ENCODE results near the gene ZFYVE28.
A peak's percentile ranks its signal among the peaks of the same experiment; 100 is the strongest.
"Not testable (repeated sequence)": the region's sequence is repeated elsewhere in the genome, so short reads cannot be mapped to it uniquely, and the experiment has no call there.

ZFYVE28 gene

DNA sequence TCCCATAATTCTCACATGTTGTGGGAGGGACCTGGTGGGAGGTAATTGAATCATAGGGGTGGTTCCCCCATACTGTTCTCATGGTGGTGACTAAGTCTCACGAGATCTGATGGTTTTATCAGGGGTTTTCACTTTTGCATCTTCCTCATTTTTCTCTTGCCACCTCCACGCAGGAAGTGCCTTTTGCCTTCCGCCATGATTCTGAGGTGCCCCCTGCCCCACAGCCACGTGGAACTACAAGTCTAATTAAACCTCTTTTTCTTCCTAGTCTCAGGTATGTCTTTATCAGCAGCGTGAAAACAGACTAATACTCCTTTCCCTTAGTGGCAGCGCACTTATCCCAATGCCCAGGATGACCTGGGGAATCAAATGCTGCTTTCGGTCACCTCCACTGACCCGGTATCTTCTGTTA is 35.2 kb downstream of the ZFYVE28 start:
- intact Hi-C loops (cut with DNase I), result not testable (repeated sequence)
- DNase-seq, result peak in 10 of 42 donors; percentile 19 to 66 (median 44)

DNA sequence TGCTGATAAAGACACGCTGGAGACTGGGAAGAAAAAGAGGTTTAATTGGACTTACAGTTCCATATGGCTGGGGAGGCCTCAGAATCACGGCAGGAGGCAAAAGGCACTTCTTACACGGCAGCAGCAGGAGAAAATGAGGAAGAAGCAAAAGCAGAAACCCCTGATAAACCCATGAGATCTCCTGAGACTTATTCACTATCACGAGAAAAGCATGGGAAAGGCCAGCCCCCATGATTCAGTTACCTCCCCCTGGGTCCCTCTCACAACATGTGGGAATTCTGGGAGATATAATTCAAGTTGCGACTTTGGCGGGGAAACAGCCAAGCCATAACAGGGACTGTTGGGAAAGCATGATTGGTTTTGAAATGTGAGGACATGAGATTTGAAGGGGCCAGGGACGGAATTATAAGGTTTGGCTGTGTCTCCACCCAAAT is 35.7 kb downstream of the ZFYVE28 start:
- intact Hi-C loops (cut with DNase I); DNase-seq: not testable (repeated sequence)

DNA sequence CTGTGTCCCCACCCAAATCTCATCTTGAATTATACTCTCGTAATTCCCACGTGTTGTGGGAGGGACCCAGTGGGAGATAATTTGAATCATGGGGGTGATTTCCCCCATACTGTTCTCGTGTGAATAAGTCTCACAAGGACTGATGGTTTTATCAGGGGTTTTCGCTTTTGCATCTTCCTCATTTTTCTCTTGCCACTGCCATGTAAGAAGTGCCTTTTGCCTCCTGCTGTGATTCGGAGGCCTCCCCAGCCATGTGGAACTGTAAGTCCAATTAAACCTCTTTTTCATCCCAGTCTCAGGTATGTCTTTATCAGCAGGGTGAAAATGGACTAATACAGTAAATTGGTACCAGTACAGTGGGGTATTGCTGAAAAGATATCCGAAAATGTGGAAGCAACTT is 37.9 kb downstream of the ZFYVE28 start:
- DNase-seq; intact Hi-C loops (cut with DNase I): not testable (repeated sequence)

DNA sequence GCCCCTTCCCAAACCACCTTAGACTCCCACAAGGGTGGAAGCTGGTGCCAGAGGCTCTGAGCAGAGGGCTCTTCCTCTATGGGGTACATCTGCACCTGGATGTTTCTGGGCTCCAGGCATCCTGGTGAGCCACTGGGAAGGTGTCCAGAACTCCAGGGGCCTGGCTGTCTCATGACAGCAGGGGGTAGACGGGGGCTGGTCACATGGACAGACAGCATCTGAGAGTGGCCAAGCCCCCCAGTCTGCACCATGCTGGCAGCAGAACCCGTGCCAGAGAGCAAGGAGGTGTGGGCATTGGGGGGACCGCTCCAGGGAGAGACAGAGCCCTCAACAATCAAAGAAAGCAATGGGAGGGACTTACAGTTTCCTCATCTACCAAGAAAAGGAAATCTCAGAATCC is 39.5 kb downstream of the ZFYVE28 start:
- DNase-seq, result no peak

DNA sequence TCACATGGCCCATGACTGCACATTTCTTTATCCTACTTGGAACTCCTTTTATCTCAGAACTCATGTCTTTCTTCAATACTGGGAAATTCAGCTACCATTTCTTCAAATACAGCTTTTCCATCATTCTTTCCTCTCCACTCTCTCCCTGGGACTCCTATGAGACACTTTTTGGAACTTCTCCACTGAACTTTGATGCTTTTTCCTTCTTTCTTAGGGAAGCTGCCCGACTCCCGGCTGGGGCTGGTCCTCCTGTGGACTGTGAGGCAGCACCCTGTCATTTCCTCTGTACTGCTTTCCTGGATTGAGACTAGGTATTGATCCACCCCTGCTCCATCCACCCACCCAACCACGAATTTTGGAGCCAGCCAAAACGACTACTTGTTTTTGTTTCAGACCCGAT is 40.0 kb downstream of the ZFYVE28 start:
- intact Hi-C loops (cut with DNase I), result no loop called here
- DNase-seq, result no peak

More for the DNA sequence above, 39.5 kb downstream of the ZFYVE28 start:
- intact Hi-C loops (cut with DNase I), result no loop called here

DNA sequence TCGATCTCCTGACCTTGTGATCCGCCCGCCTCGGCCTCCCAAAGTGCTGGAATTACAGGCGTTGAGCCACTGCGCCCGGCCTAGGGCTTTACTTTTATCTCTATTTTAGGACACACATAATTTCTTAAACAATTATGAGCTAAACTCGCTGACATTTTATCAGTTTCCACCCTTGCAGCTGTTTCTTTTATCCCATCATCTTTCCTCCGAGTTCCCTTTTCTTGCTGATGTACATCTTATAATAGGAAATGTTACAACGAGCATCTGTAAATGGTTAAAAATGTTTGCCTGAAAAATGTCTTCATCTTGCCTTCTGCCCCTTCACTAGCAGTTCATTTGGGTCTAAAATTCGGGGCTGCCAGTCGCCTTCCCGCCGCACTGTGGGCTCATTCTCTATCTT is 41.2 kb downstream of the ZFYVE28 start:
- intact Hi-C loops (cut with DNase I), result no loop called here

DNA sequence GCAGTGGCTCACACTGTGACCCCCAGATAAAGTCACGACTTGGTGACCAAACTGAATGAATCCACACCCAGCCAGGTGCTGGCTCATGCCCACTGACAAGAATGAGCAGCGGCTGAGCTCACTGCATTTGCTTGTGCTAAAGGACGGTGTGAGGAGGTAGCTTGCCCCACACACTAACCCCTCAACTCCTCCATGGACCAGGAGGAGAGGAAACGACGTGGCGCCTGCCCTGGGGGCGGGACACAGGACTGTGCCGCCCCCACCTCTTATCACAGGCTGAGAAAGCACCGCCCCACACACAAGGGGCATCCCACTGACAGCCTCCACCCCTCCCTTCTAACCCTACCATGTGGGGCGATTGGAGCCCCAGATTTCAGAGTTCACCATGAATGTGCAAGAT is 43.0 kb downstream of the ZFYVE28 start:
- no peak for DNase-seq
- intact Hi-C loops (cut with DNase I), result no loop called here

More for the DNA sequence above, 41.2 kb downstream of the ZFYVE28 start:
- DNase-seq, result no peak

DNA sequence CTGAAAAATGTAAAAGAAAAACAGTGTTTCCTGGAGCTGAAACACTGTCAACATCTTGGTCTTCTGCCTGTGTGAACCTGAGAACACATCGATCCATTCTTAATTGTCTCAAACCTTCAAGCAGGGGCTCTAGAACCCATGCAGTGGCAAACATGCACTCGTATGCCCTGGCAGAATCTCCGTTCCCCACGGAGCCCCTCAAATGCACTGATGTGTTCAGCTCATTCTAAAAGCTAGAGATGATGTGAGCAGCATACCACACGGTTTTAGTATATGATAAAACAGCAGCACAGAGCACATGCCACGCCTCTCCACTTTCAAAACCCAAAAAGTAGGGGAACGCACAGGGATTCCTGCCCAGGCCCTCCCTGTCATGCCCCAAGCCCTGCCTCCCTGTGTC is 44.9 kb downstream of the ZFYVE28 start:
- intact Hi-C loops (cut with DNase I), result no loop called here
- no peak for DNase-seq

DNA sequence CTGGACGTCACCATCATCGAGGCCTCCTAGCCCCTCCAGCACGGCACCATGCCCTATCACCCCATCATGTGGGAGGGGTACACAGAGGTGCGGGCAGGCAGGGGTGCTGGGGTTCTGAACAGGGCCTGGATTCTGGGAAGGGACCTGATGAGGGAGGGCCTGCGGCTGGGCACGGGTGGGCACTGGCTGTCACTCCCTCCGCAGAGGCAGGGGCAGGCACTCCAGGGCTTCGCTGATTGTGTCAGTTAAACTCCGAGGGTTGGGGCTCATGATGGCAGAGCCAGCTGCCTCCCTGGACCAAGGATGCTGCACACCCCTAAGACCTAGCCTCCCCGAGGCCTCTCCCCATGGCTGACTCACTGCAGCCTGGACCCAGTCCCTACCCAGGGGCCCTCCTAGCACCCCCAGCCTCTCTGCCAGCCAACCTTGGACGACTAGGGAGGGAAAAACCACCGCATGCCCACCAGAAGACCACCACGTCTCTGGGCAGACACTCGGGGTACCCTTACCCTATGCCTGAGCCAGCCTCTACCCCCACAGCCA is 45.9 kb downstream of the ZFYVE28 start:
- DNase-seq, result no peak
- intact Hi-C loops (cut with DNase I), result no loop called here

DNA sequence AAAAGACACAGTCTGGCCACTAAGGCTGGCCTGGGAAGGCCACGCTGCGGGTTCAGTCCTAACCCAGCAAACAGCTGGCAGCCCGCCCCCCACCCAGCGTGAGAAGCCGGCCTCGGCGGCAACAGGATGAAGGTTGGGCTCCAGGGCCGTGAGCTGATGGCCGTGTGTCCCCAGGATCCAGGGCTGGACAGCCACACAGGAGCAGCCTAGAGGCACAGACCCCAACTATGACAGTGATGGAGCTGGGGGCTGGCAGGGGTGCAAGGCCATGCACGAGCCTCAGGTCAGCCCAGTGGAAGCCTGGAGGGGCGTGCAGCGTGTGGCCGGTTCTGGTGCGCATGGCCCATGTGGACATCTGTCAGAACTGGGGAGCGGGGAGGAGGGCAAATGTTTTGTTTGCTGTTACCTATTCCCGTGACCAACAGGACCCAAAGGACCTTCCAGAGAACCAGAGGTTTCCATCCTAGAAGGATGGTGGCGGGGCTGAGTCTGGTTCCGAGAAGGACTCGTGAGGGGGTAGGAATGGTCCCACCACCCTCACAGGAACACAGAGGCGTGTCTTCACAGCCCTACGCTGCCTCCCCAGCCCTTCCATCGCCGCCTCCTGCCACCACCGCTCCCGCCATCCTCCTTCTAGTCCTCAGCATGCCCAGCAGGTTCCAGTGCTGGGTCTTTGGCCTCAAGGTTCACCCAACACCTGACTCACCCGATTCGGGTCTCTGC is 46.5 kb downstream of the ZFYVE28 start:
- no peak for DNase-seq
- intact Hi-C loops (cut with DNase I), result no loop called here

DNA sequence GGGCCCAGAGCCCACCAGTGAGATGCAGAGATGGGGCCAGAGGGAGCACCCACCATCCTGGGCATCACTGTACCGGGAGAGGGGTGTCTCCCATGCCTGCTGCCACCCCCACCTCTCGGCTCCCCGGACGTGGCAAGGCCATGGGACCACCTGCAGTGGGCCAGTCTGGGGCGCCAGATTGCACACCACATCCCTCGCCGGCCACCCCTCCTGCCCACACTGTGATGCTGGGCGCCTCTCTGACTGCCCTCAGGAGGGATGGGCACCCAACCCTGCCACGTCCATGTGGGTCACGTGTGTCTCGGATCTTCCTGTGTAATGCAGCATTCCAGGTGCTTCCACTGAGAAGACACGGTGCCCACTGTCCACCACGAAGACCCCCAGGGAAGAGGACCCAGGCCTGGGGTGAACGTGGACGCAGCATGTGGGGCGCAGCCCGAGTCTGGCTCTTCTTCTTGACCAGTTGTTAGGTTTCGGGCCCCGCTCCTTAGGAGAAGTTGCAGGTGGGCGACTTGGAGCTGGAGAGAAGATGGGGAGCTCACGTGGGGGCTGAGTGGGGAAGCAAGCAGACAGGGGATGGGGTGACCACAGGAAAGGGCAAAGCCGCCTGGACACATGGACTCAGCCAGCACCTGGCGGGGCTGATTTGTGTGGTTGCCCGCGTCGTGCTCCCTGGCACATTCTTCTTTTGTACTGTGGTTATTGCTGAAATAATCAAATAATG is 47.7 kb downstream of the ZFYVE28 start:
- no peak for DNase-seq
- intact Hi-C loops (cut with DNase I), result no loop called here

DNA sequence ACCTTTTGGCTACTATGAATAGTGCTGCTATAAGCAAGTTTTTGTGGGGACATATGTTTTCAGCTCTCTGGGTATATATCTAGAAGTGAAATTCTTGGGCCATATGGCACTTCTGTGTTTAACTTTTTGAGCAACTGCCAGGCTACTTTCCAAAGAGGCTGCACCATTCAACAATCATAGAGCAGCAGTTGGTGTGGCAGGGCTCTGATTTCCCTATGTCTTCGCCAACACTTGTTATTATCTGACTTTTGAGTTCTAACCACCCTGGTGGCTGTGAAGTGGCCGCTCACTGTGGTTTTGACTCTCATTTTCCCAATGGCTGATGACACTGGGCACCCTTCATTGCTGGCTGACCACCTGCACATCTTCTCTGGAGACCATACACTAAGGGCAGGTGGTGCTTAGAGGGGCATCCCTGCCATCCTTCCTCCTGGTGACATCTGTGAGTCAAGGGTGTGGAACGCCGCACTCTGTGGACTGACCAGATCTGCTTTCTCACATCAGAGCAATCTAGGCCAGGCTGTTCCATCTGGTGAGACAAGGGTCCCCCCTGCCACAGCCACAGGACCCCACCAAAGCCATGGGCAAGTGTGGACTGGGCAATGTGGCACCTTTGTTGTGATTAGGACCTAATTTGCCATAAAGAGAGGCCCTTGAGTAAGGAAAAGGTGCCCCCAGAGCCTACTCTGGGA is 49.6 kb downstream of the ZFYVE28 start:
- intact Hi-C loops (cut with DNase I), result no loop called here

DNA sequence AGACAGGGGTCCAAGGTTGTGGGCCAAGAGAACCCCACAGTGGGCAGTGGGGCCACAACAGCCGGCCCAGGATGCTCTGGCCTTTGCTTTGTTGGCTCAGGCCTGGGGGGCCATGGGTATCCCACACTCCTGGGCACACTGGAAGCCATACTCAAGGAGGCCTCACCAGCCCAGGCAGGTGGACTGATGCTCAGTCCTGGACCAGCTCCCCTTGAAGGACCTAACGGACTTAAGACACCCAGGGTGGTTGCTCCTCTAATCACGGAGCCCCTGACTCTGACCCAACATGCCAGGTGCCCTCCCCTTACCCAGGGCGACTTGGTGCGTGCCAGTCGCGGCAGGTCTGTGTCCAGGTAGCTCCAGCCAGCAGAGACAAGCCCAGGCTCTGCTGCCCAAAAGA is 50.8 kb downstream of the ZFYVE28 start:
- peak in 1 of 42 donors; percentile 13 for DNase-seq
- intact Hi-C loops (cut with DNase I), result no loop called here

More for the DNA sequence above, 49.6 kb downstream of the ZFYVE28 start:
- no peak for DNase-seq

DNA sequence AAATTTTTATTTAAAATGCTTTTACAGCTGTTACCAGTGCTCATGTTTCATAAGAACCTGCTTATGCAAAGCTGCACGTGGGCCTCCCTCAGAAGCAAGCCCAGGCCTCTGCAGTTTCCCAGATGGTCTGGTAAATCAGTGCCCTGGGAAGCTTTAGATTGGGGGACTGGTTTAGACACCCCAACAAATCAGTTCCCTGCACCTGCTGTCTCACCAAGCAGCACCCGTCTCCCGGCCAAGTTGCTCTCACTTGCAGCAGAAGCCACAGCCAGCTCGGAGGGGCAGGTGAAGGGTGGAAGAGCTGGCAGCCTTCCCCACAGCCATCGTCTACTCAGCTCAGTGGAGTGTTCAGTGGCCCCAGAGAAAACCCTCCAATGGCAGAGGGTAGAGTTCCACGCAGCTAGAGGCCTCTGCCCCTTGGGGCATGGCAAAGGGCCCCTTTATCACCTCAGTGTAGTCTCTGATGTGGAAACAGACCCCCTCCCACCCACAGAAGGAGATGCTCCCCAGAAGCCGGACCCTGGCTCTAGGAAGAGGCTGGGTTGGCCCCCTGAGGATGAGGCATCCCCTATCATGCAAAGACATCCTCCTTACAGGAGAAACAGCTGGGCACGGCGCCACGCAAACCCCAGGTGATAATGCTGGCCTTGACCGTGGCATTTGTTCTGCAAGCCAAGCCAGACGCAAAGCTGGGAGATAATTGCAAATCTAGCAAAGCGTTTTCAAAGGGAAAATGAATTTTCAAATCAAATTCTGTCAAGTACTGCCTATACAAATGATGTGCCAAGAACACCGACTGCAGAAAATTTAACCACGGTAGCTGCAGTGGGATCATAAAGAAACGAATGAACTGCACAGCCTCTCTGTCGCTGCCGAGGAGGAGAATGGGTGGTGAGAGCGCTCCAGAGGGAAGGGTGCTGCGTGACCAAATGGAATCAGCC is 51.9 kb downstream of the ZFYVE28 start:
- intact Hi-C loops (cut with DNase I), result no loop called here
- DNase-seq, result peak in 40 of 42 donors; percentile 16 to 85 (median 62)

DNA sequence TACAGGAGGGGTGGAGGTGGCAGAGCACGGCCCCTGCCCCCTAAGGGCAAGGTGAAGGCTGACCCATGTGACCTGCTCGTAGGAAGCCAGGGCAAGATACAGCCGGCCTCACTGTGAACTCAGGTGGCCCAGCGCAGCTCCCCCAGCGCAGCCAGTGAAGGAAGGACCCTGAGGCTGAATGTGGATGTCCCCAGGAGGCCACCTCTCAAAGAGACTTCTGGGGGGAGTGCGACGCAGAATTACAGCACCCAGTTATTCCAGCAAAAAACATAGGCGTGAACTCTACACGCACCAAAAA is 52.6 kb downstream of the ZFYVE28 start:
- intact Hi-C loops (cut with DNase I), result no loop called here
- no peak for DNase-seq

DNA sequence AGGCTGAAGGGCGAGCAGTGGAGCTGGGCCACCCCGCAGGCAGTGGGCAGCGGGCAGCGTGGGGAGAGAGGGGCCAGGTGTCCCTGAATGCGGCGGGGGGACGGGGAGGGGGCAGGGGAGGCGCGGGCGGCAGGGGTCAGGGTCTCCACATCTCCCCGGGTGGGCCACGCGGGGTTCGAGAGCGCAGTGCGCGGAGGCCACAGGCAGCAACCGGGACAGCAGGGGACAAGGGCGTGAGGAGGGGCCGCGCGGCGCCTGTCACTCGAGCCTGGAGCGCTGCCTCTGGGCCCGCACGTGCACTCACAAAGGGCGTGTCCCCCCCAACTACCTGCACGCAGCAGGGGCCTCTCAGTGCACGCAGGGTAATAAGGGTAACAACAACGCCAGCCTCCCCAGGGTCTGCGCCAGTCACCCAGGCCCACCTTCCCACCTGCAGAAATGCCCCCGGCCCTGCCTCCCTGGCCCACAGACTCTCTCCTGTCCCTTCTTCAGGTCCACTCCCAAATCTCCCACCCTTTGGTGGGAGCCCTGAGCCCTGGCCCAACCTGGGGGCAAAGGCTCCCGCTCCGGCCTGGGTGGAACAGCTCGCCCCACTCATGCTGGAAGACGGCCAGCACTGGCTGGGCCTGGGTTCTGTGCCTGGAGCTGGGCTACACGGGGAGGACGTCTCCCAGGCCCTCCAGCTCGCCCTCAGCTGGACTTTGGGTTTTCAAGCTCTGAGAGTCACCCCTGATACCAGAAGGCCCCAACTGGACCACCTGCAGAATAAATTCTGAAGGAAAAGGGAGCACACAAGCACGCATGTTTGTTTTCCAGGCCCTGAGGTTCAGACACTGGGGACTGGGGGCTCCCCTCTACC is 53.2 kb downstream of the ZFYVE28 start:
- DNase-seq, result peak in 1 of 42 donors; percentile 42
- intact Hi-C loops (cut with DNase I), result no loop called here

DNA sequence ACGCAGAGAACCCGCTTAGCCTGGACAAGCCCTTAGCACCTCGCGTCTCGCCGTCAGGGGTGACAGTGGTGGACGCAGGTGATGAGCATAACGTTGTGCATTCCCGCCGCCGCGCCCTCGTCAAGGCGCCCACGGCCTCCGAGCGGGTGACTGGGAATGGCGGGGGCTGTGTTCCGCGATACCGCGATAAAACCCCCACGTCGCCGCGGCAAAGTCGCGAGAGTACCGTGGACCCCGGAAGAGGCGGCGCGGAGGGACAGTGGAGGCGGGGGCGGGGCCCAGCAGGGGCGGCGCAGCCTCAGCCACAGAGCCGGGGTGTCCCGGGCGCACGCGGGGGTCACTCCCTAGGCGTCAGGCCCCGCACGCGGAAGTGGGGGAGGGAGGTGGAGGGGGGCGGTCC is 53.8 kb downstream of the ZFYVE28 start:
- peak in 41 of 42 donors; percentile 14 to 79 (median 60) for DNase-seq
- intact Hi-C loops (cut with DNase I), result no loop called here
